ENCODE results near the gene SUGCT.

- TF ChIP-seq CTCF (IDR thresholded peaks at IDR 0.05) (no peak), POLR2AphosphoS5 (IDR thresholded peaks at IDR 0.05) (no peak), POLR2A (IDR thresholded peaks at IDR 0.05) (no peak)
Observed at GRCh38 chr7:40167291-40167690, 32.5 kb downstream of the SUGCT start.
